Endometrial microvascular endothelial cells (primary cell): ENCODE data around the gene UBC. TPM values are rescaled to one million over a fixed set of nuclear protein-coding genes. Genes with fewer than 3 reads are reported as not detected.
"Not testable (repeated sequence)": the region's sequence is repeated elsewhere in the genome, so short reads cannot be mapped to it uniquely, and the experiment has no call there.

Experiments used
- in situ Hi-C: cut with HindIII; loops from 2 replicates; pipeline ENCODE4 v1.10.0; 2017; ENCODE audit warnings: low sequenced_read_pairs, low pct_unique_long_range_greater_than_20kb; ENCODE audit errors: inconsistent ontology term
- total RNA-seq: library from RNA; depleted of rRNA; stranded (reverse); fragments of >200 nt; gene quantifications from one replicate; pipeline ENCODE4 v1.2.3, GENCODE V29; 2015; ENCODE audit errors: inconsistent ontology term

Gene UBC
- total RNA-seq, 1 donor from 2014 or later = 1,415 TPM

DNA sequence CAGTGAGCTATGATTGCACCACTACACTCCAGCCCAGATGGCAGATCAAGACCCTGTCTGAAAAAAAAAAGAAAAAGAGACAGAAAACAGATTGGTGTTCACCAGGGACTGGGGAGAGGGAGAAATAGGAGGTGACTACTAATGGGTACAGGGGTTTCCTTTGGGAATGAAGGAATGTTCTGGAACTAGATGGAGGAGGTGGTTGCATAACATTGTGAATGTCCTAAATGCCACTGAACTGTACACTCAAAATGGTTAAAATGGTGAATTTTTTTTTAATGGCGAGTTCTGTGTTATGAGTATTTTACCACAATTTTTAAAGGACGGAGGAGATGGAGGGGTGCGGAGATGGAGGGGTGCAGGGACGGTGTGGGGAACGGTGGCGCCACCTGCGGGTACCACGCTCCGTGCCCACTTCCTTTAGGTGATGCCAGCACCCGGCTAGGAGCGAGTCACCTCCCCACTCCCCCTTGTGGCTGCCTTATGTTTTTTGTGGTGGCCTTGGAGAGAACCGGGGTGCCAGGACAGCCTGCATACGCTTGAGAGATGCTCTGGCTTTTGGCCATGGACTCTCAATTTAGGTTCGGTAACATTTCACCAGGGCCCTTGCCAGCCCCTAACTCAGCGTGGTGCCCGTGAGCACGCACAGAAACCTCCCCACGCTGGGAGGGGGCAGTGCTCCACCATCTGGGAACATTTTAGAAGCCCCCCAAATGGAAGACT is 16.1 kb downstream of the UBC start:
- in situ Hi-C loops = no loop called here

DNA sequence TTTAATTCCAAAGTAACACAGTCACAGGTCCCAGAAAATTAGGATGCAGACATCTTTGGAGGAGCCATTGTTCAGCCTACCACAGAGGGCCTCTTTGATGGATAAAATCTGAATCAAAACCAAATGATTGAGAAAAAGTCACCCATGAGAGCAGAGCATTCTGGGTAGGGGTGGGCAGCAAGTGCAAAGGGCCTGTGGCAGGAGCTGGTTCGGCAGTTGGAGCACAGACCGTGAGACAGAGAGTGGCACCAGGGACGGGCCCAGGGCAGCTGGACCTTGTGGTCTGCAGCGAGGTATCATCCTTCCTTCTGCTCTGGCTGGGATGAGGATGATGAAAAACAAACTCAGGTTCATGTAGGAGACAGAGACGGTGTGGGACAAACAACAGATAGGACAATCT is 18.0 kb downstream of the UBC start:
- in situ Hi-C loops = no loop called here

DNA sequence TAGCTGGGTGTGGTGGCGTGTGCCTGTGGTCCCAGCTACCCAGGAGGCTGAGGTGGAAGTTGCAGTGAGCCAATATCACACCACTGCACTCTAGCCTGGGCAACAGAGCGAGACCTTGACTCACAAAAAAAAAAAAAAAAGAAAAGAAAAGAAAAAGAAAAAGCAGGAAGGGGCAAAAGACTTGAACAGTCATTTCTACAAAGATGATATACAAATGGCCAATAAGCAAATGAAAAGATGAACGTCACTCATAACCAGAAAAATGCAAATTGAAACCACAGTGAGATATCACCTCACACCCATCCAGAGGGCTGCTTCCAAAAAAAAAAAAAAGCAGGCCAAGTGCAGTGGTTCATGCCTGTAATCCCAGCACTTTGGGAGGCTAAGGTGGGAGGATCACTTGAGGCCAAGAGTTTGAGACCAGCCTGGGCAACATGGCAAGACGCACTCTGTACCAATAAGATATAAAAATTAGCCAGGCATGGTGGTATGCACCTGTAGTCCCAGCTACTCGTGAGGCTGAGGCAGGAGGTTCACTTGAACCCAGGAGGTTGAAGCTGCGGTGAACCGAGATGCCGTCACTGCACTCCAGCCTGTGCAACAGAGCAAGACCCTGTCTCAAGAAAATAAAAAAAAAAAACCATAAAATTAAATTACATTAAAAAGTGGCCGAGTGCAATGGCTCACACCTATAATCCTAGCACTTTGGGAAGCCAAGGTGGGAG is 20.5 kb downstream of the UBC start:
- in situ Hi-C loops = no loop called here

DNA sequence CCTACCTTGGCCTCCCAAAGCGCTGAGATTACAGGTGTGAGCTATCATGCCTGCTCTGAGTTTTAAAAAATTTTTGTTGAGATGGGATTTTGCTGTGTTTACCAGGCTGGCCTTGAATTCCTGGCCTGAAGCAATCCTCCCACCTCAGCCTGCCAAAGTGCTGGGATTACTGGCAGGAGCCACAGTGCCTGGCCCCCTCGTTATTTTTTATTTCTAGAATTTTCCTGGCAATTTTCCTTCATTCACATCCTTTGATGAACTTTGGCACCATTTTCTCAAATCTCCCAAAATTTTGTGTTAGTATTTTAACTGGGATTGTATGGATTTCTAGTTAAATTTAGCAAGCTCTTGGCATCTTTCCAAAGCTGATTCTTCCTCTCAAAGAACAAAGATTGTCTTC is 26.2 kb downstream of the UBC start:
- in situ Hi-C loops = no loop called here

DNA sequence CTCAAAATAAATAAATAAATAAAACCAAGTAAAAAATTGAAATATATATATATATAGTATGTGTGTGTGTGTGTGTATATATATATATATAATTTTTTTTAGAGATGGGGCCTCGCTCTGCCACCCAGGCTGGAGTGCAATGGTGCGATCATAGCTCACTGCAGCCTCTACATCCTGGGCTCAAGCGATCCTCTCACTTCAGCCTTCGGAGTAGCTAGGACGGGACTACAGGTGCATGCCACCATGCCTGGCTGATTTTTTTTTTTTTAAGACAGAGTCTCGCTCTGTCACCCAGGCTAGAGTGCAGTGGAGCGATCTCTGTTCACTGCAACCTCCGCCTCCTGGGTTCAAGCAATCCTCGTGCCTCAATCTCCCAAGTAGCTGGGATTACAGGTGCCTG is 26.7 kb downstream of the UBC start:
- in situ Hi-C loops = not testable (repeated sequence)

- in situ Hi-C loops = no loop called here
These were observed 29.6 kb downstream of the UBC start for GRCh38 chr12:124884587-124885438.

DNA sequence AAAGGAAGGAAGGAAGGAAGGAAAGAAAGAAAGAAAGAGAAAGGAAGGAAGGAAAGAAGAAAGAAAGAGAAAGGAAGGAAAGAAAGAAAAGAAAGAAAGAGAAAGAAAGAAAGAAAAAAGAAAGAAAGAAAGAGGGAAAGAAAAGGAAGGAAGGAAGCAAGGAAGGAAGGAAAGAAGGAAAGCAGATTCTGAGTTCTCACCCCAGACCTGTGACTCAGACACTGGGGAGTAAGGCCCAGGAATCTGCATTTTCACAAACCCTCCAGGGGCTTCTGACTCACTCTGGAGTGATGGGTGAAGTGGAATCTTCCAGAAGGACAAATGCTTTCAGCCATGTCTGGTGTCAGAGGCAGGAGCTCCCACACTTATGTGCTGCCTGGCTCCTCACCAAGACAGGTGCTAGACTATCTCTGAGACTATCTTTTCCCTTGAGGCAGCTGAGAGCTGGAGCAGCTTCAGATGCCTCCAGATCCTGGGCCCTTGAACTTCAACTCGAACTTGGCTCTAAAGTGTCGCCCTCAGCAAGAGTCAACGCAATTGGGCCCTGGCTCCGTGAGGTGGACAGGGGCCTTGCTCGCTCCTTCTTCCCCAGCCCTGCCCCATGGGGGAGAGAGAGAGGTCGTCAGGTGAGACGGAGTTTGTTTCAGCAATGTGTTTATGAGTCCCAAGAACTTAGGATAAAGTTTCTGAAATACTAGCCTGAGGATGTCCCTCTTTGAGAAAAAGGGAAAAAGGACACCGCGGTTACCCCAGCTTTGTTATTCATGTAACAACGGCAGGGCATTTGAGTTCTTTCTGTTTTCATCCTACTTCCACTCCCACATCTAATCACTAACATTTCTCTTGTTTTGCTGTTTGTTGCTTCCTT is 31.0 kb downstream of the UBC start:
- in situ Hi-C loops = no loop called here

GRCh38 chr12:124881123-124881522 is 33.3 kb downstream of the UBC start:
- in situ Hi-C loops = no loop called here

- in situ Hi-C loops = not testable (repeated sequence)
These were observed 34.1 kb downstream of the UBC start for GRCh38 chr12:124880335-124880734.

- in situ Hi-C loops = no loop called here
These were observed 35.5 kb downstream of the UBC start for GRCh38 chr12:124878795-124879516.

DNA sequence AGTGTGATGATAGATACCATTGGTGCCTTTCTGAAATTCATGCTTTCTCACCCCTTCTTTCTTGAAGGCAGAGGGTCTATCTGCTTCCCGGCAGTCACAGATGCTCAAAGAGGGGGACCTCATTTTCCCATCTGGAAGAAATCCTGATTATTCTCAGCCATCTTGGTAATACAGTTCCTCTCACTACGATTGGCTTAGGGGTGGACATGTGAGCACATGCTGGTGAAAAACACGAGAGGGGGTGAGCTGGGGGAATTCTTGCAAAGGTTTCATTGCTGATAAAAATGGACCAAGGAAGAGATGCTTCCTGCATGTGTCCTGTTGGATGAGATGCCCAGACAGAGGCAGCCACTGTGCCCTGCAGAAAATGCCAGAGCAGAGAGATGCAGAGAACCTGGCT is 37.0 kb downstream of the UBC start:
- in situ Hi-C loops = no loop called here

DNA sequence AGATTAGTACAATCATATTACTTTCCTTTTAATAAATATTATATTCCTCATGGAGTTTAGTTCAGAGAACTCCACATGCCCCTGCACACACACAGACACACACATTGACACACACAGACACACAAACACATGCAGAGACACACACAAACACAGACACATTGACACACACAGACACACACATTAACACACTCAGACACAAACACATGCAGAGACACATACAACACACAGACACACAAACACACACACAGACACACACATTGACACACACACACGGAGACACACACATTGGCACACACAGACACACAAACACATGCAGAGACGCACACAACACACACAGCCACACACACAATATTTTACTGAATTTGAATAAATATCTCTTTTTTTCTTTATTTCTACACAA is 38.3 kb downstream of the UBC start:
- in situ Hi-C loops = no loop called here

- in situ Hi-C loops = no loop called here
These were observed 38.7 kb downstream of the UBC start for GRCh38 chr12:124875803-124876132.

DNA sequence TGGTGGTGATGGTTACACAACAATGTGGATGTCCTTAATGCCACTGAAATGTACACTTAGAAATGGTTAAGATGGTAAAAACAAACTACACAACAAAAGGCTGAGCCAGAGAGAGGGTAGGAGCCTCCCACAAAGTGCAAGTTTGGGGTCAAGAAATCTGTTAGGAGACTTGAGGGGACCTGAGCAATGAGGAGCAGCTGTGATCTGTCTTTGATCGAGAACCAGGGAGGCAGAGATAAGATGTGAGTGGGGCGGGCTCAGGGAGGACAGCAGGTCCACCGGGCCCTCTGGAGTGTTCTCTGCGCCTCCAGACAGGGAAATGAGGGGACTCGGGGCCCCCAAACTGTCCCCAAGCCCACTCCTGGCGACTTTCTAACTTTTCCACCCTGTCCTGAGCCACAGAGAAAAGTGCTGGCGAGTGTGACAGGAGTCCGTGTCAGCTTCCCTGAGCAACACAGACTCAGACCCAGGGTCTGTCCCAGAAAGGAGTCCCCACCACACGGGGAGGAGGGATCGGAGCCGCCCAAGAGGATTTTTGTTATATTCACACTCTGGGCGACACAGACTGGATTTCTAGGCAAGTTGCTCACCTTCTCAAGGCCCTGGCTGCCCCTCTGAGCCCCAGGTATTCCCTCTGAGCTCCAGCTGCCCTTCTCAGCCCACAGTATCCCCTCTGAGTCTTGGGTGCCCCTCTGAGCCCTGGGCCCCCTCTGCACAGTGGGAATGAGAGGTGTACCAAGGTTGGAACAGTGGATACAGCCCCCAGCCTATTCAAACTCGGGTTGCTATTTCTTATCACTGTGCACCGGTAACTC is 39.3 kb downstream of the UBC start:
- in situ Hi-C loops = no loop called here

DNA sequence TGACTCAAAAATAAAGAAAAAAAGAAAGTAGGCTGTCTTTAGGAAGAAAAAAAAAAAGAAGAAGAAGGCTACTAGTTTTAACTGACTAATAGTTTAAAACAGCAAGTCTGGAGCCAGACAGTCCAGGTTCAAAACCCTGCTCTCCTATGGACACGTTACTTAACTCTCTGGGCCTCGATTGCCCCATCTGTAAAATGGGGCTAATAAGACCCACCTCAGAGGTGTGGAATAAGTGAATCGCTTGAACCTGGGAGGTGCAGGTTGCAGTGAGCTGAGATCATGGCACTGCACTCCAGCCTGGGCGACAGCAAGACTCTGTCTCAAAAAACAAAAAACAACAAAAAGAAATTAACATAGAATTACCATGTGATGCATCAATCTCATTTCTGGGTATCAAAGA is 40.3 kb downstream of the UBC start:
- in situ Hi-C loops = no loop called here

DNA sequence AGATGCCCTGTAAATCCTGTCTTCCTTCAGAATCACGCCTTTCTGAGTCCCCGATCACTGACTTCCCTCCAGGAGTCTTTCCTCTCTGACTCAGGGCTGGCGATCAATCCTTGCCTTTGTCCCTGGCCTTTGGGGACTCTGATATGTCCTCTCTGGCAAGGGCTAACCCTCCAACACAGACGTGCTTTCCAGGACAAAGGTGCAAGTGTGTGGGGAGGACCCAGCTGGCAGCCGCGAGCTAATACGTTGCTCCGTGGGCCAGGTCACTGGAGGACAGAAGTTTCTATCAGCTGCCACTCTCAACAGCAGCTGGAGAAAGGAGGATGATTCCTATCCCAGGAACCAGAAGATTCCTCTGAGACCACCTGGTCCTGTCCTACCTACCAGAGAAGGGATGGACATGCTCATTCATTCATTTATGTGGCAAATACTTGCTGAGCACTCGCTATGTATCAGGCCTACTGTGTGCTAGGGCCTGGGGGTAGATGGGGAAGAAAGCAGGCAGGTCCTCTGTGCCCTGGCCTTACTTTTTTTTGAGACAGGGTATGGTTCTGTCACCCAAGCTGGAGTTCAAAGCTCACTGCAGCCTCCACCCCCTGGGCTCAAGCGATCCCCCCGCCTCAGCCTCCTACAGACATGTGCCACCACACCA is 42.3 kb downstream of the UBC start:
- in situ Hi-C loops = no loop called here

DNA sequence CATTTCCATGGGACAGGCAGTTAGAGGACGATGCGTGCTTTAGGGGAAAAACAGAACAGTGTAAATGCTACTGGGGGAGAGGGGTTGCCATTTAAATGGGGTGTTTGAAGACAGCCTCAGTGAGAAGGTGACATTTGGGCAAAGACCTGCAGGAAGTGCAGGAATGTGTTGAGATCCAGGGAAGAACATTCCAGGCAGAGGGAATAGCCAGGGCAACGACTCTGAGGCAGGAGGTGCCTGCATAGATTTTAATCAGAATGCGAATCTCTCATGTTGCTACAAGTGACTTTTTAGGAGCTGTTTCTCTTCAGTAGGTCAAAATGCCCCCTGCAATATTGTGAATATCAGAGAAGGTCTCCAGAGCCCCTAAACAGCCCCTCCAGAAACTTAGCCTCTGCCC is 43.2 kb downstream of the UBC start:
- in situ Hi-C loops = no loop called here
